OCI-LY7 (cell line): ENCODE measurements around the gene FOXF1.

Source experiments
- EZH2phosphoT487 ChIP-seq: fragments of 200-600 bp; sonication (generic); IDR thresholded peaks from 2 replicates; pipeline ENCODE4 v1.6.1; 2018; ENCODE audit warnings: low read depth, borderline replicate concordance, mild to moderate bottlenecking, mixed run types, antibody characterized with exemption, low read length, moderate library complexity, mixed read lengths
- TF ChIP-seq, protein P1 (sequence below): fragments of 200-600 bp; sonication (generic); conservative IDR thresholded peaks from 2 replicates; pipeline ENCODE4 v1.5.1; 2014; ENCODE audit warnings: mild to moderate bottlenecking, antibody characterized with exemption, low read length, moderate library complexity, mixed read lengths

DNA sequence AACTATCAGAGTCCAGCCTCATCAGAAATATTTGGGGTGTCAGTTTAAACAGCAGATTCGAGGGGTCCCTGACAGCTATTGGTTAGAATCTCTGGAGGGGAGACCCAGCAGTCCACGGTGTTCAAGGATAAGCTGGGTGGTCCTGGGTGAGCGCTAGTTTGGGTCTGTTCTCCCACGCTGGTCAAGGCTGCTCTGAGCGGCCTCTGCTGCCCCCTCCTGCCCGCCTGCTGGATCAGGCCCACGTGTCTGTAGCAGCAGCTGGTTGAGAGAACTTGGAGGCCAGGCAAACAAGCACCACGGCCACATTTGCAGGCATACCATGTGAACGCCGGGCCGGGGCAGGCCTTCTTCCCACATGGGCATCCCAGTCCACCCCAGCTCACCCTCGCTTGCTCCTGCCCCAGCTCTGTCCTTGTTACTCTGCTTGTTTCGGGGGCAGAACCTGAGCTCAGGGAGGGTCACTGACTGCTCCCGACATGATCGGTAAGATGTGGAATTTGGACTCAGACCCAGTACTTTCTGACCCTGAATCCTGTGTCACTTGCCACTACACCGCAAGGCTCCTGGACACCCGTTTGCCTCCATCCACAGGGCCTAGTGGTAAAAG lies 7.4 kb downstream of the FOXF1 start:
- TF ChIP-seq, protein P1, sequence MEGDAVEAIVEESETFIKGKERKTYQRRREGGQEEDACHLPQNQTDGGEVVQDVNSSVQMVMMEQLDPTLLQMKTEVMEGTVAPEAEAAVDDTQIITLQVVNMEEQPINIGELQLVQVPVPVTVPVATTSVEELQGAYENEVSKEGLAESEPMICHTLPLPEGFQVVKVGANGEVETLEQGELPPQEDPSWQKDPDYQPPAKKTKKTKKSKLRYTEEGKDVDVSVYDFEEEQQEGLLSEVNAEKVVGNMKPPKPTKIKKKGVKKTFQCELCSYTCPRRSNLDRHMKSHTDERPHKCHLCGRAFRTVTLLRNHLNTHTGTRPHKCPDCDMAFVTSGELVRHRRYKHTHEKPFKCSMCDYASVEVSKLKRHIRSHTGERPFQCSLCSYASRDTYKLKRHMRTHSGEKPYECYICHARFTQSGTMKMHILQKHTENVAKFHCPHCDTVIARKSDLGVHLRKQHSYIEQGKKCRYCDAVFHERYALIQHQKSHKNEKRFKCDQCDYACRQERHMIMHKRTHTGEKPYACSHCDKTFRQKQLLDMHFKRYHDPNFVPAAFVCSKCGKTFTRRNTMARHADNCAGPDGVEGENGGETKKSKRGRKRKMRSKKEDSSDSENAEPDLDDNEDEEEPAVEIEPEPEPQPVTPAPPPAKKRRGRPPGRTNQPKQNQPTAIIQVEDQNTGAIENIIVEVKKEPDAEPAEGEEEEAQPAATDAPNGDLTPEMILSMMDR, result peak; percentile 66
- no peak for TF ChIP-seq EZH2phosphoT487
